GM13976 (cell line): ENCODE measurements around the gene LPIN3.

Source experiments
- DNase-seq: peaks from one replicate; pipeline ENCODE4 v3.0.0; 2012; ENCODE audit warnings: low spot score
- CTCF ChIP-seq: IDR thresholded peaks from 2 replicates; pipeline ENCODE4 v1.5.1; 2012; ENCODE audit warnings: borderline replicate concordance, mild to moderate bottlenecking; ENCODE audit not compliant: insufficient read depth; ENCODE audit errors: extremely low read depth, missing control alignments, control extremely low read depth
- in situ Hi-C: fragments of 300-500 bp; cut with MboI; formaldehyde crosslinking; loops from one replicate; pipeline ENCODE4 v1.12.0; 2022; ENCODE audit warnings: low sequenced_read_pairs, mixed read lengths, inconsistent platforms; ENCODE audit not compliant: unreplicated experiment

The LPIN3 gene

GRCh38 chr20:41364236-41364855, 23.7 kb downstream of the LPIN3 start:
- no peak for DNase-seq
- TF ChIP-seq CTCF = no peak
- in situ Hi-C loops = no loop called here

GRCh38 chr20:41364967-41365765, 24.5 kb downstream of the LPIN3 start:
- no peak for DNase-seq
- in situ Hi-C loops = no loop called here
- TF ChIP-seq CTCF = no peak

- TF ChIP-seq CTCF = no peak
- no peak for DNase-seq
- in situ Hi-C loops = no loop called here
Measured at GRCh38 chr20:41365777-41366545, 25.3 kb downstream of the LPIN3 start.

- no peak for TF ChIP-seq CTCF
- no peak for DNase-seq
- in situ Hi-C loops = no loop called here
Measured at GRCh38 chr20:41366546-41367392, 26.1 kb downstream of the LPIN3 start, which contains the start of gene EMILIN3. Gene EMILIN3, minus strand, starts transcription at chr20:41366818. Its CDS starts 184 bp downstream, at chr20:41366634.

GRCh38 chr20:41367393-41367695, 26.7 kb downstream of the LPIN3 start:
- TF ChIP-seq CTCF = no peak
- in situ Hi-C loops = no loop called here
- no peak for DNase-seq

- TF ChIP-seq CTCF = no peak
- in situ Hi-C loops = no loop called here
- no peak for DNase-seq
Measured at GRCh38 chr20:41367956-41368355, 27.3 kb downstream of the LPIN3 start.
